ENCODE results near the gene C1orf174.

GRCh38 chr1:3890389-3891328 is 9.4 kb downstream of the C1orf174 start:
- no peak for TF ChIP-seq CSRNP3 (CRISPR knock-in tag; IDR thresholded peaks at IDR 0.05)
- no peak for TF ChIP-seq PATZ1 (CRISPR knock-in tag; IDR thresholded peaks at IDR 0.05; ENCODE audit: borderline replicate concordance)
- no peak for TF ChIP-seq RARB (CRISPR knock-in tag; IDR thresholded peaks at IDR 0.05)
